Suprapubic skin (tissue), 4 donors: ENCODE data around the gene PELI2. TPM values are rescaled to one million over a fixed set of nuclear protein-coding genes. Genes with fewer than 3 reads are reported as not detected.
A peak's percentile ranks its signal among the peaks of the same experiment; 100 is the strongest.

ENCODE experiments used
- DNase-seq, 2 donors: peaks; one replicate each; pipeline ENCODE4 v3.0.0-alpha.2; 2019; ENCODE audit warnings: low spot score in 2 of 2
- H3K27ac ChIP-seq: fragments of 200-600 bp; sonication (generic); one replicate; pipeline ENCODE4 v1.5.1; 2019
- H3K27me3 ChIP-seq: fragments of 200-600 bp; sonication (generic); one replicate; pipeline ENCODE4 v1.5.1; 2019
- H3K36me3 ChIP-seq: fragments of 200-600 bp; sonication (generic); one replicate; pipeline ENCODE4 v1.5.1; 2019
- H3K4me1 ChIP-seq: fragments of 200-600 bp; sonication (generic); one replicate; pipeline ENCODE4 v1.5.1; 2019
- H3K4me3 ChIP-seq: fragments of 200-600 bp; sonication (generic); one replicate; pipeline ENCODE4 v1.5.1; 2019; ENCODE audit warnings: mild to moderate bottlenecking
- H3K9me3 ChIP-seq: fragments of 200-600 bp; sonication (generic); one replicate; pipeline ENCODE4 v1.5.1; 2019
- CTCF ChIP-seq, 2 donors: fragments of 200-600 bp in 1 of 2; fragments of 450-650 bp in 1 of 2; sonication (generic) in 1 of 2; IDR thresholded peaks; one replicate each; pipeline ENCODE4 v1.5.1; 2016 to 2019; ENCODE audit warnings: antibody characterized with exemption in 2 of 2, mild to moderate bottlenecking in 1 of 2, moderate library complexity in 1 of 2
- EP300 ChIP-seq: sonication (generic); formaldehyde crosslinking; IDR thresholded peaks from one replicate; pipeline ENCODE4 v1.6.1; 2017; ENCODE audit warnings: antibody characterized with exemption
- POLR2A ChIP-seq, 2 donors: fragments of 450-650 bp; IDR thresholded peaks; one replicate each; pipeline ENCODE4 v1.6.1; 2017; ENCODE audit warnings: antibody characterized with exemption in 2 of 2, mild to moderate bottlenecking in 2 of 2, moderate library complexity in 2 of 2
- POLR2AphosphoS5 ChIP-seq, 3 donors: sonication (generic); formaldehyde crosslinking; IDR thresholded peaks; one replicate each; pipeline ENCODE4 v1.6.1; 2017; ENCODE audit warnings: antibody characterized with exemption in 3 of 3
- WGBS: methylation state at CpG from one replicate; pipeline ENCODE4 v1.1.5; 2018; 5-methylcytosine and 5-hydroxymethylcytosine counted together
- total RNA-seq, 4 donors: library from RNA; depleted of rRNA; stranded (reverse); fragments of >200 nt; gene quantifications; one replicate each; pipeline ENCODE4 v1.1.0, GENCODE V29; 2016

PELI2 gene
- total RNA-seq, 4 donors from 2014 or later, result 6.9 to 19.4 (median 12.6) TPM

- Histone ChIP-seq H3K27me3 (no peaks in the 10 kb centered on the region), H3K27ac (no peak overlapping the region), H3K4me3 (no peak overlapping the region), H3K9me3 (no peaks in the 10 kb centered on the region), H3K36me3 (no peaks in the 10 kb centered on the region), H3K4me1 (peaks cover 4% of the 10 kb centered on the region)
- no peak for DNase-seq
- TF ChIP-seq POLR2A (IDR thresholded peaks at IDR 0.05), result no peak
- no peak for TF ChIP-seq EP300
- no peak for TF ChIP-seq POLR2AphosphoS5 (IDR thresholded peaks at IDR 0.05)
- no peak for TF ChIP-seq CTCF (IDR thresholded peaks at IDR 0.05)
- WGBS, result 75% methylated on average over 5 of the region's 5 CpGs
Observed at GRCh38 chr14:56268673-56269072, 150.5 kb downstream of the PELI2 start.

GRCh38 chr14:56270921-56271320, 152.7 kb downstream of the PELI2 start:
- no peak for TF ChIP-seq EP300
- TF ChIP-seq POLR2A (IDR thresholded peaks at IDR 0.05), result no peak
- TF ChIP-seq POLR2AphosphoS5 (IDR thresholded peaks at IDR 0.05), result no peak
- TF ChIP-seq CTCF (IDR thresholded peaks at IDR 0.05), result no peak
- Histone ChIP-seq H3K4me3 (no peak overlapping the region), H3K36me3 (no peaks in the 10 kb centered on the region), H3K9me3 (no peaks in the 10 kb centered on the region), H3K27ac (no peak overlapping the region), H3K27me3 (no peaks in the 10 kb centered on the region), H3K4me1 (peaks cover 4% of the 10 kb centered on the region)
- DNase-seq, result no peak
- WGBS, result 95% methylated on average over 8 of the region's 8 CpGs

- Histone ChIP-seq H3K9me3 (no peaks in the 10 kb centered on the region), H3K27ac (no peak overlapping the region), H3K4me1 (peaks cover 4% of the 10 kb centered on the region), H3K4me3 (no peak overlapping the region), H3K36me3 (no peaks in the 10 kb centered on the region), H3K27me3 (no peaks in the 10 kb centered on the region)
- no peak for DNase-seq
- WGBS, result 93% methylated on average over 5 of the region's 5 CpGs
- TF ChIP-seq EP300, result no peak
- no peak for TF ChIP-seq CTCF (IDR thresholded peaks at IDR 0.05)
- no peak for TF ChIP-seq POLR2A (IDR thresholded peaks at IDR 0.05)
- no peak for TF ChIP-seq POLR2AphosphoS5 (IDR thresholded peaks at IDR 0.05)
Observed at GRCh38 chr14:56271970-56272369, 153.8 kb downstream of the PELI2 start.

- no peaks in the 10 kb centered on the region for H3K27me3 ChIP-seq
- peak in 1 of 2 donors; percentile 81 for DNase-seq
- TF ChIP-seq POLR2AphosphoS5 (IDR thresholded peaks at IDR 0.05) (peak in 1 of 3 donors; percentile 11), POLR2A (IDR thresholded peaks at IDR 0.05) (no peak)
- H3K4me1 ChIP-seq, result peaks cover 4% of the 10 kb centered on the region
- H3K9me3 ChIP-seq, result no peaks in the 10 kb centered on the region
- H3K4me3 ChIP-seq, result no peak overlapping the region
- H3K36me3 ChIP-seq, result no peaks in the 10 kb centered on the region
- WGBS, result 70% methylated on average over 3 of the region's 3 CpGs
- no peak overlapping the region for H3K27ac ChIP-seq
Observed at GRCh38 chr14:56273155-56273554, 154.9 kb downstream of the PELI2 start.

GRCh38 chr14:56273951-56274350, 155.7 kb downstream of the PELI2 start:
- no peaks in the 10 kb centered on the region for H3K9me3 ChIP-seq
- H3K27ac ChIP-seq, result no peak overlapping the region
- 81% methylated on average over 6 of the region's 6 CpGs for WGBS
- TF ChIP-seq EP300 (no peak), CTCF (IDR thresholded peaks at IDR 0.05) (no peak), POLR2AphosphoS5 (IDR thresholded peaks at IDR 0.05) (no peak), POLR2A (IDR thresholded peaks at IDR 0.05) (no peak)
- no peaks in the 10 kb centered on the region for H3K27me3 ChIP-seq
- no peak for DNase-seq
- H3K4me1 ChIP-seq, result peaks cover 4% of the 10 kb centered on the region
- no peak overlapping the region for H3K4me3 ChIP-seq
- H3K36me3 ChIP-seq, result no peaks in the 10 kb centered on the region

GRCh38 chr14:56274556-56274955, 156.3 kb downstream of the PELI2 start:
- TF ChIP-seq EP300, result no peak
- TF ChIP-seq POLR2AphosphoS5 (IDR thresholded peaks at IDR 0.05), result no peak
- TF ChIP-seq CTCF (IDR thresholded peaks at IDR 0.05), result no peak
- no peak for TF ChIP-seq POLR2A (IDR thresholded peaks at IDR 0.05)
- H3K4me1 ChIP-seq, result peaks cover 4% of the 10 kb centered on the region
- H3K9me3 ChIP-seq, result no peaks in the 10 kb centered on the region
- H3K27ac ChIP-seq, result no peak overlapping the region
- DNase-seq, result no peak
- no peak overlapping the region for H3K4me3 ChIP-seq
- no peaks in the 10 kb centered on the region for H3K36me3 ChIP-seq
- H3K27me3 ChIP-seq, result no peaks in the 10 kb centered on the region
- WGBS, result 90% methylated on average over 1 of the region's 1 CpG
